H1 (cell line): Measurements from ENCODE around the gene ZC3H14. TPM values are rescaled to one million over a fixed set of nuclear protein-coding genes. Genes with fewer than 3 reads are reported as not detected.
A peak's percentile ranks its signal among the peaks of the same experiment; 100 is the strongest.

ENCODE experiments used
- CTCF ChIA-PET: fragments of 300-600 bp; sonication (Branson Sonifier 250); formaldehyde crosslinking; loops from one replicate; lab custom pipeline; 2021; ENCODE audit not compliant: partially characterized antibody; lab: Charles Lee
- POLR2A ChIA-PET: fragments of 300-600 bp; sonication (Branson Sonifier 250); formaldehyde crosslinking; loops from one replicate; lab custom pipeline; 2021; ENCODE audit warnings: inconsistent platforms; ENCODE audit not compliant: partially characterized antibody; lab: Charles Lee
- DNase-seq, 2 experiments: peaks; one replicate each; pipeline versions ENCODE4 v3.0.0 to v3.0.0-alpha.2; 2010 to 2022; ENCODE audit warnings: low spot score in 2 of 2, low read depth in 1 of 2, mixed read lengths in 1 of 2
- FAIRE-seq: peaks from 2 replicates; lab custom pipeline; 2011; peaks lifted over from hg19 to GRCh38; lab: Jason Lieb, UNC
- H2AFZ ChIP-seq: 2 replicates; pipeline ENCODE4 v1.8.1; 2012; ENCODE audit warnings: low read length, inconsistent platforms
- H2AK5ac ChIP-seq: 2 replicates; pipeline ENCODE4 v1.6.1; 2013; ENCODE audit warnings: low read depth, low read length
- H2BK120ac ChIP-seq: replicated peaks from 2 replicates; pipeline ENCODE3; 2013; ENCODE audit warnings: low read depth, low read length, inconsistent platforms
- H2BK12ac ChIP-seq: 2 replicates; pipeline ENCODE4 v1.6.1; 2013; ENCODE audit warnings: low read depth, low read length
- H2BK15ac ChIP-seq: 2 replicates; pipeline ENCODE4 v1.6.1; 2013; ENCODE audit warnings: low read length
- H2BK20ac ChIP-seq: 2 replicates; pipeline ENCODE4 v1.6.1; 2013; ENCODE audit warnings: low read length
- H2BK5ac ChIP-seq: 2 replicates; pipeline ENCODE4 v1.6.1; 2013; ENCODE audit warnings: low read depth, low read length
- H3K14ac ChIP-seq: 2 replicates; pipeline ENCODE4 v1.6.1; 2013; ENCODE audit warnings: inconsistent platforms; ENCODE audit not compliant: insufficient read length
- H3K18ac ChIP-seq: 2 replicates; pipeline ENCODE4 v1.6.1; 2013; ENCODE audit warnings: low read length; ENCODE audit errors: extremely low read depth
- H3K23ac ChIP-seq: 2 replicates; pipeline ENCODE4 v1.6.1; 2013; ENCODE audit warnings: inconsistent platforms; ENCODE audit not compliant: insufficient read length
- H3K23me2 ChIP-seq: 2 replicates; pipeline ENCODE4 v1.6.1; 2013; ENCODE audit warnings: low read depth, low read length
- H3K27ac ChIP-seq: 2 replicates; pipeline ENCODE4 v1.6.1; 2011; ENCODE audit warnings: low read depth, low read length, inconsistent platforms
- H3K27me3 ChIP-seq, 4 experiments: replicated peaks in 1 of 4; 1 replicate in 1 of 4; 2 replicates in 3 of 4; pipeline versions ENCODE4 v1.6.1 to v1.8.1; 2011 to 2013; ENCODE audit warnings: low read length in 3 of 4, mild to moderate bottlenecking in 3 of 4, inconsistent platforms in 2 of 4, mixed read lengths in 2 of 4, moderate library complexity in 1 of 4; ENCODE audit not compliant: control insufficient read depth in 3 of 4, insufficient read depth in 3 of 4; ENCODE audit errors: extremely low read depth in 1 of 4
- H3K36me3 ChIP-seq, 4 experiments: 2 replicates each; pipeline versions ENCODE4 v1.6.1 to v1.8.1; 2011 to 2013; ENCODE audit warnings: mild to moderate bottlenecking in 4 of 4, low read length in 3 of 4, moderate library complexity in 2 of 4, control low read depth in 1 of 4, inconsistent platforms in 1 of 4; ENCODE audit not compliant: insufficient read depth in 4 of 4, control insufficient read depth in 2 of 4
- H3K4ac ChIP-seq: replicated peaks from 2 replicates; pipeline ENCODE3; 2013; ENCODE audit warnings: low read length, low read depth, mixed read lengths, inconsistent platforms; ENCODE audit not compliant: insufficient read length
- H3K4me1 ChIP-seq, 4 experiments: replicated peaks in 1 of 4; 1 replicate in 1 of 4; 2 replicates in 3 of 4; pipeline versions ENCODE4 v1.6.1 to v1.8.1; 2011 to 2013; ENCODE audit warnings: low read length in 3 of 4, inconsistent platforms in 2 of 4, mixed read lengths in 1 of 4; ENCODE audit not compliant: insufficient read depth in 4 of 4, control insufficient read depth in 3 of 4
- H3K4me2 ChIP-seq, 2 experiments: 2 replicates each; pipeline versions ENCODE4 v1.6.1 to v1.8.1; 2011 to 2013; ENCODE audit warnings: low read depth in 2 of 2, low read length in 2 of 2, control low read depth in 1 of 2, inconsistent platforms in 1 of 2, mild to moderate bottlenecking in 1 of 2; ENCODE audit not compliant: insufficient read depth in 1 of 2
- H3K4me3 ChIP-seq, 4 experiments: fragments of 200-600, 300-600 bp in 1 of 4; sonication (generic), shearing (Covaris generic), sonication (Bioruptor Twin) in 1 of 4; 2 replicates each; pipeline versions ENCODE4 v1.5.1 to v1.8.1; 2011 to 2016; ENCODE audit warnings: low read length in 4 of 4, low read depth in 3 of 4, control low read depth in 2 of 4, inconsistent platforms in 2 of 4, mild to moderate bottlenecking in 2 of 4, mixed read lengths in 1 of 4, moderate library complexity in 1 of 4; ENCODE audit not compliant: insufficient read depth in 2 of 4; ENCODE audit errors: extremely low read depth in 1 of 4
- H3K56ac ChIP-seq: replicated peaks from 2 replicates; pipeline ENCODE3; 2013; ENCODE audit warnings: low read depth, mild to moderate bottlenecking, mixed read lengths, low read length, inconsistent platforms; ENCODE audit not compliant: insufficient read length
- H3K79me1 ChIP-seq: 2 replicates; pipeline ENCODE4 v1.6.1; 2013; ENCODE audit warnings: low read depth, low read length, control low read depth
- H3K79me2 ChIP-seq, 2 experiments: 2 replicates each; pipeline versions ENCODE4 v1.6.1 to v1.8.1; 2012 to 2013; ENCODE audit warnings: low read length in 2 of 2, mild to moderate bottlenecking in 2 of 2, inconsistent platforms in 1 of 2; ENCODE audit not compliant: insufficient read depth in 2 of 2, control insufficient read depth in 1 of 2
- H3K9ac ChIP-seq, 4 experiments: replicated peaks in 1 of 4; 1 replicate in 1 of 4; 2 replicates in 3 of 4; pipeline versions ENCODE4 v1.6.1 to v1.8.1; 2011 to 2013; ENCODE audit warnings: low read depth in 3 of 4, low read length in 3 of 4, control low read depth in 2 of 4, mild to moderate bottlenecking in 2 of 4, moderate library complexity in 2 of 4, inconsistent platforms in 1 of 4; ENCODE audit errors: extremely low read depth in 1 of 4
- H3K9me3 ChIP-seq, 2 experiments: 2 replicates each; pipeline versions ENCODE4 v1.6.1 to v1.8.1; 2012 to 2013; ENCODE audit warnings: mild to moderate bottlenecking in 2 of 2, moderate library complexity in 2 of 2, control low read depth in 1 of 2, inconsistent platforms in 1 of 2, low read depth in 1 of 2, low read length in 1 of 2, mixed read lengths in 1 of 2; ENCODE audit not compliant: insufficient read depth in 2 of 2
- H4K20me1 ChIP-seq, 2 experiments: replicated peaks in 1 of 2; 2 replicates each; pipeline versions ENCODE3 to v1.8.1; 2011 to 2013; ENCODE audit warnings: inconsistent platforms in 2 of 2, low read length in 2 of 2, mild to moderate bottlenecking in 1 of 2; ENCODE audit not compliant: insufficient read depth in 2 of 2, control insufficient read depth in 1 of 2
- H4K5ac ChIP-seq: 2 replicates; pipeline ENCODE4 v1.6.1; 2013; ENCODE audit warnings: low read length, low read depth, mixed read lengths, inconsistent platforms; ENCODE audit not compliant: insufficient read length
- H4K8ac ChIP-seq: 2 replicates; pipeline ENCODE4 v1.8.0; 2013; ENCODE audit warnings: mild to moderate bottlenecking, moderate library complexity, low read length, inconsistent platforms; ENCODE audit not compliant: insufficient read depth; ENCODE audit errors: extremely low read depth
- H4K91ac ChIP-seq: replicated peaks from 2 replicates; pipeline ENCODE3; 2013; ENCODE audit warnings: low read length, mixed read lengths, inconsistent platforms; ENCODE audit not compliant: insufficient read length
- BCL11A ChIP-seq, 2 experiments: IDR thresholded peaks; one replicate each; pipeline ENCODE4 v1.6.1; 2011; ENCODE audit warnings: low read depth in 2 of 2, low read length in 2 of 2, mild to moderate bottlenecking in 2 of 2
- CTCF ChIP-seq, 3 experiments: IDR thresholded peaks; 1 replicate in 2 of 3; 2 replicates in 1 of 3; pipeline versions ENCODE4 v1.5.1 to v1.6.1; 2011; ENCODE audit warnings: low read length in 3 of 3, mild to moderate bottlenecking in 3 of 3, inconsistent platforms in 2 of 3, low read depth in 1 of 3, moderate library complexity in 1 of 3; ENCODE audit not compliant: insufficient read depth in 1 of 3; ENCODE audit errors: control extremely low read depth in 1 of 3
- JUN ChIP-seq: IDR thresholded peaks from 2 replicates; pipeline ENCODE4 v1.6.1; 2011; ENCODE audit warnings: low read depth, mild to moderate bottlenecking, improper control_type of control experiment, low read length
- KDM4A ChIP-seq: IDR thresholded peaks from one replicate; pipeline ENCODE4 v1.7.1; 2012; ENCODE audit warnings: low read depth, mild to moderate bottlenecking, moderate library complexity, low read length, inconsistent platforms; ENCODE audit not compliant: severe bottlenecking
- RNF2 ChIP-seq: fragments of 200-900, 300-1000 bp; sonication (generic); IDR thresholded peaks from 2 replicates; pipeline ENCODE4 v1.7.1; 2016; ENCODE audit warnings: borderline replicate concordance, low read depth, mild to moderate bottlenecking, antibody characterized with exemption, low read length; ENCODE audit not compliant: poor library complexity, severe bottlenecking; ENCODE audit errors: missing control alignments
- SIRT6 ChIP-seq: IDR thresholded peaks from one replicate; pipeline ENCODE4 v1.7.1; 2012; ENCODE audit warnings: low read length, inconsistent platforms
- SP4 ChIP-seq: IDR thresholded peaks from 2 replicates; pipeline ENCODE4 v1.6.1; 2012; ENCODE audit warnings: low read length, inconsistent platforms
- TBP ChIP-seq: IDR thresholded peaks from 2 replicates; pipeline ENCODE4 v1.6.1; 2011; ENCODE audit warnings: low read depth, low read length, improper control_type of control experiment
- WGBS, 2 experiments: shearing (Covaris generic) in 1 of 2; methylation state at CpG; one replicate each; pipeline versions ENCODE4 v1.1.6 to v1.1.7; 2013 to 2015; ENCODE audit warnings: low lambda C conversion rate in 2 of 2, mixed read lengths in 2 of 2, inconsistent platforms in 1 of 2, low coverage in 1 of 2, missing lambda C conversion rate in 1 of 2; ENCODE audit not compliant: insufficient replicate concordance in 2 of 2, insufficient coverage in 1 of 2, insufficient read length in 1 of 2; ENCODE audit errors: extremely low coverage in 1 of 2, missing lambda C conversion rate in 1 of 2; 5-methylcytosine and 5-hydroxymethylcytosine counted together
- polyA plus RNA-seq, 7 experiments: library from polyadenylated mRNA; depleted of rRNA in 3 of 7; stranded (reverse) in 5 of 7; unstranded in 2 of 7; fragments of >200 nt in 5 of 7; fragments of 200-250 nt in 2 of 7; gene quantifications; 1 replicate in 5 of 7; 2 replicates in 1 of 7; 4 replicates in 1 of 7; pipeline versions ENCODE4 v1.2.1 to v1.2.3, GENCODE V29; 2011 to 2013; ENCODE audit warnings: missing spikeins in 2 of 7, mixed read lengths in 2 of 7
- total RNA-seq: library from RNA; stranded (reverse); fragmentation: NEBNext Ultra II Directional; extraction: Animal tissue kit (Norgen Biotek cat#: 25700); gene quantifications from 2 replicates; pipeline ENCODE4 v1.2.1, GENCODE V29; 2021
- TF ChIP-seq, protein P1 (sequence below): IDR thresholded peaks from 2 replicates; pipeline ENCODE4 v1.6.1; 2012; ENCODE audit warnings: low read length, inconsistent platforms

The ZC3H14 gene
- total and polyA plus RNA-seq, 2 of the 8 experiments (the other 6 are each of a cell fraction or from before 2014, with no cell fraction given): 86.0 to 99.1 TPM

DNA sequence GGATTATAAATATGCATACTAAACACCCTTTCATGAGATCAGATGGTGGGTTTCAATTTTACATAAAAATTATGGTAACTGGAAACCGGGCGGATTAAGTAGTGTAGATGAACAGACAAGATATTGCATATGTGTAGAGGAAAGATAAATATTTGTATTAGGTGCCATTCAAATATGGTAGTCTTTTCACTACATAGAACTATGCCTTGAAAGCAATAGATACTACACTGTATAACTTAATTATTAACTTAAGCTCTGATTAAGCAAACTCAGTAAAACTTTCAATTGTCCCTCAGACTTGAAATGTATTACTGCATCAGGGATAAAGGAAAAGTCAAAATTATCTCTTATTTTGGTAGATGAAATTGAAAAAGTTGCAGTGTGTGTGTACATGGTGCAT is 10.0 kb upstream of the ZC3H14 start:
- Histone ChIP-seq H3K4ac (no peak overlapping the region), H4K91ac (no peak overlapping the region), H2AK5ac (no peak overlapping the region), H3K18ac (no peak overlapping the region), H2BK15ac (no peak overlapping the region), H3K4me2 (peak overlapping the region in 1 of 2 experiments; percentile 56; a peak in 1 of 4 replicates), H3K9ac (no peak overlapping the region), H3K36me3 (peaks cover 4 to 10% (median 8%) of the 10 kb centered on the region in 4 experiments; a peak in 6 of 8 replicates), H3K4me3 (peak overlapping the region in 1 of 4 experiments; percentile 91; a peak in 1 of 8 replicates), H2AFZ (no peak overlapping the region), H3K27me3 (no peaks in the 10 kb centered on the region), H3K23ac (no peak overlapping the region), H3K27ac (no peak overlapping the region), H2BK12ac (no peak overlapping the region), H2BK120ac (no peak overlapping the region), H4K20me1 (no peaks in the 10 kb centered on the region), H3K14ac (no peak overlapping the region), H2BK20ac (no peak overlapping the region), H3K4me1 (peaks cover 0 to 10% (median 3%) of the 10 kb centered on the region in 4 experiments; a peak in 3 of 7 replicates), H3K79me2 (peaks cover 0 to 14% of the 10 kb centered on the region in 2 experiments; a peak in 3 of 4 replicates), H2BK5ac (no peak overlapping the region), H3K9me3 (no peaks in the 10 kb centered on the region), H3K79me1 (no peaks in the 10 kb centered on the region), H3K56ac (no peak overlapping the region), H4K8ac (no peak overlapping the region), H4K5ac (no peak overlapping the region), H3K23me2 (peaks cover 6% of the 10 kb centered on the region; the same call in 1 of the 2 replicates)
- CTCF ChIA-PET: interaction anchor here (0.8 to 3.5 kb wide), 5 partner anchors 59 to 607 kb away, joined by 3 to 21 read pairs (median 6); no protein-coding TSS in a partner anchor
- FAIRE-seq (no peak), DNase-seq (no peak)
- no peak for TF ChIP-seq RNF2
- no peak for TF ChIP-seq BCL11A (IDR thresholded peaks at IDR 0.05; ENCODE audit: low read depth in 2 of 2, low read length in 2 of 2)
- no peak for TF ChIP-seq SIRT6
- no peak for TF ChIP-seq SP4
- TF ChIP-seq TBP: no peak
- TF ChIP-seq, protein P1, sequence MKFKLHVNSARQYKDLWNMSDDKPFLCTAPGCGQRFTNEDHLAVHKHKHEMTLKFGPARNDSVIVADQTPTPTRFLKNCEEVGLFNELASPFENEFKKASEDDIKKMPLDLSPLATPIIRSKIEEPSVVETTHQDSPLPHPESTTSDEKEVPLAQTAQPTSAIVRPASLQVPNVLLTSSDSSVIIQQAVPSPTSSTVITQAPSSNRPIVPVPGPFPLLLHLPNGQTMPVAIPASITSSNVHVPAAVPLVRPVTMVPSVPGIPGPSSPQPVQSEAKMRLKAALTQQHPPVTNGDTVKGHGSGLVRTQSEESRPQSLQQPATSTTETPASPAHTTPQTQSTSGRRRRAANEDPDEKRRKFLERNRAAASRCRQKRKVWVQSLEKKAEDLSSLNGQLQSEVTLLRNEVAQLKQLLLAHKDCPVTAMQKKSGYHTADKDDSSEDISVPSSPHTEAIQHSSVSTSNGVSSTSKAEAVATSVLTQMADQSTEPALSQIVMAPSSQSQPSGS: no peak
- no peak for TF ChIP-seq CTCF (IDR thresholded peaks at IDR 0.05; ENCODE audit: control extremely low read depth in 1 of 3, insufficient read depth in 1 of 3, low read depth in 1 of 3, low read length in 3 of 3)
- no peak for TF ChIP-seq KDM4A
- no peak for TF ChIP-seq JUN
- POLR2A ChIA-PET: interaction anchor here (1.5 to 2.8 kb wide), 2 partner anchors 10 to 296 kb away, joined by 3 to 12 read pairs; partner anchors contain the start of gene ZC3H14
- WGBS, 2 experiments: 89% methylated on average over 2 of the region's 2 CpGs; no CpG with 5 or more reads in 1 of the 2 experiments
